GM18508 (cell line): ENCODE measurements around the gene RAP1GAP.
"Not testable (repeated sequence)": the region's sequence is repeated elsewhere in the genome, so short reads cannot be mapped to it uniquely, and the experiment has no call there.

Experiments
- ATAC-seq: cut with Tn5 transposase; IDR thresholded peaks from one replicate; pipeline ENCODE4 v1.9.1; 2021; ENCODE audit warnings: moderate number of reproducible peaks; ENCODE audit not compliant: insufficient read depth, unreplicated experiment

RAP1GAP gene

DNA sequence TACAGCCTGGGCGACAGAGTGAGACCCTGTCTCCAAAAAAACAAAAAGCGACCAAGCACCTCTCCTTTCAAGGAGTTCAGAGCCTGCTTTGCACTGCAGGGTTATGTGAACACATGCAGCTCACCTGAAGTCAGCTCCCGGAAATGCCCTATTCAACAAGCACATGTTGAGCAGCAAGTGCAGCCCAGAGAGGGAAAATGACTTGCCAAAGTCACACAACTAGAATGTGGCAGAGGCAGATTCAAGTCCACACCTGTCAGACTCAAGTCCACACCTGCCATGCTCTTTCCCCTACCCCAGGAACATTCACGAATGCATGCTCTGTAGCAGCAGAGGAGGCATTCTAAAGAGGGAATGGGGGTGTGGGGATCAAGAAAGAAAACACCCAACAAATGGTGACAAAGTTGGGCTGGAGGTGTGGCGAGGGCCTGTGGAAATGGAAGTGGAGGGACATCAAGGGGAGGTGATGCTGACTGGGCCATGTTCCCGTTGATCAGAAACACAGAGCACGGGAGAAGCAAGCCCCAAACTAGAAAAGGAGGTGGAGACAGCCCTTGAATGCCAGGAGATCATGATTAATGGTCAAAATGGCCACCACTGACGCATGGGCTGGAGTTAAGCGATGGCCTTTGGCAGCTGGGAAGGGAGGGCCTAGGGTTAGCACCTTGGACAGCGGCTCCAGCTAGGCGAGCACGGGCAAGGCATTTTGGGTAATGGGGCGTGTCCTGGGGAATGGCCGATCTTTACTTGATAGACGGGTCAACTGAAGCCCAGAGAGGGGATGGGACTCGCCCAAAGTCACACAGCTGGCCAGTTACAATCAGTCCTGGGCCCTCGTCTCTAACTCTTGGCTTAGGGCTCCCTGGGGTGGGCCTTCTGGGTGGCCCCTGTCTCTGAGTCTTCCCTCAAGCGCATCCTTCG is 21.5 kb downstream of the RAP1GAP start:
- no peak for ATAC-seq

DNA sequence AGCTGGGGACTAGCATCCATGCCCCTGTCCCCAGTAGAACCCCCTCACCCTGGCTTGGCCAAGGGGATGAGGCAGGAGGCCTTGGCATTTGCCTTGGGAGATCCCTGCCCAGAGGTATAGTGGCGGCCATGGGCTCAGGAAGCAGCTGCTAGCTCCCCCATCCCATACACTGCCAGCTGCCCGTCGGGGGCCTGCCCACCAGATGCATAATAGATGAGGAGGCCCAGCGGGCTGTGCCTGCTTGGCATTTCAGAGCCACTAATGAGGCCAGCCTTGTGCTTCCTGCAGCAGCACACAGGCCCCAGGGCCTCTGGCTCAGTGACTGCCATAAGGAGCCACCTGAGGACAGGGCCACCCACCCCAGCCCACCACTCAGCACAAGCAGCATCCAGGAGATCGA is 23.6 kb downstream of the RAP1GAP start:
- ATAC-seq = no peak

DNA sequence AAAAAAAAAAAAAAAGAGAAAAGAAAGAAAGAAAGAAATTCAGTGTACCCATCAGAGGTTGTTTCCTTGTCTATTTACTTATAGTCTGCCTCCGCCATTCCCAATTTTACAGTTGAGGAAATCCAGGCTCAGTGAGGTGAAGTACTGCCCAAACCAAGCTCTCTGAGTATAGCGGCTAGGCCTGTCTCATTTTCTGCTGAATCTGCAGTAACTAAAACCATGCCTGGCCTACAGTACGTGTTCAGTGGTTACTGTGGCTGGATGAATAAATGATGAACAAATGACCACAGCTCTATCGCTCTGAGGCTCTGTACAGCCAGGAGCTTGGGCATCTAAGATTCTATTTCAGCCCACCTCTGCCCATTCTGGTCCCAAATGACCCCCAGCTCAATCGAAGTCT is 24.3 kb downstream of the RAP1GAP start:
- ATAC-seq = no peak

- no peak for ATAC-seq
Observed at GRCh38 chr1:21644348-21644747, 24.8 kb downstream of the RAP1GAP start.

DNA sequence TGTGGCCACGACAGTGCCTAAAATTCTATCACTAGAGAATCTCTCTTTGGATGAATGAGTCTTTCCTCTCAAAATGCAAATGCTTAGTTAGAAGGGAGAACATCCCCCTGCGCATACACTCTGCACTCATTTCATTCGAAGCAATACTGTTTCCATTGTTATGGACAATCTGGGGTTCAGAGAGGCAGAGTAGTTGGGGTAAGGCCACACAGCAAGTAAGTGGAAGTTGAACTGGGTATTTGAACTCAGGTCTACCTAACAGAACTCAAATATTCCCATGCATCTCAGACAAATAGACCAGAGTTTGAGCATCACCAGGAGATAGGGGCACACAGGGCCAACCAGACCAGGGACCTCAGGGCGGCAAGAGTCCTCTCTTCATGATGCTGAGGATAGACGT is 25.5 kb downstream of the RAP1GAP start:
- no peak for ATAC-seq

DNA sequence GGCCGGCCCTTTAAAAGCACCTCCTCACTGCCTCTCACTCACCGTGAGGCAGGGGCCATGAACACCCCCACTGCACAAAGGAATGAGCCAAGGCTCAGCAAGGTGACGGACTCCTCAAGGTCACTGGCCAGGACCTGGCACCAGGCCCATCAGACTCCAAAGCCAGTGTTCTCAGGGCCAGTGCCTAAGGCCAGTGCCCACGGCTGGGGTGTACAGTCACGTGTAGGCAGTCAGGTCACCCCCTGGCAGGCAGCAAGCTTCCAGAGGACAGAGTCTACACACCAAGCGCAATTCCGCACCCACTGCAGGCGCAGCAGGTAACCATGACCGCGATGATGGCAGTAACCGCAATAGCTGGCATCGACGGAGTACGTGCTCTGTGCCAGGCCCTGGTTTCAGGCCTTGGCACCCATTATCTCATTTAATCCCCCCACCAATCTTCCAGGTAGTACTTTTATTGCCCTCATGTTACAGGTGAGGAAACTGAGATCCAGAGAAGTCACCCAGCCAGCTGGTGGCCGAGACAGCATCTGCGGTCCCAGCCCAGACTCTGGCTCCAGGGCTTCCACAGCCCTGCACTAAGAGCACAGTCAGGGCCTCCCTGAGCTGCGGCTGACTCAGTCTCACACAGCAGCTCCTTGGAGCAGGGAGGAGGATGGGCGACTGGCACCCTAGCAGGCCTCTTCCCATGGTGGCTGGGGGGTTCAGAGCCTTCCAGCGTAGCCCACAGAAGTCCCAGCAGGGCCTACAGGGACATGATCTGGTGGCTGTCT is 27.0 kb downstream of the RAP1GAP start:
- ATAC-seq = no peak

DNA sequence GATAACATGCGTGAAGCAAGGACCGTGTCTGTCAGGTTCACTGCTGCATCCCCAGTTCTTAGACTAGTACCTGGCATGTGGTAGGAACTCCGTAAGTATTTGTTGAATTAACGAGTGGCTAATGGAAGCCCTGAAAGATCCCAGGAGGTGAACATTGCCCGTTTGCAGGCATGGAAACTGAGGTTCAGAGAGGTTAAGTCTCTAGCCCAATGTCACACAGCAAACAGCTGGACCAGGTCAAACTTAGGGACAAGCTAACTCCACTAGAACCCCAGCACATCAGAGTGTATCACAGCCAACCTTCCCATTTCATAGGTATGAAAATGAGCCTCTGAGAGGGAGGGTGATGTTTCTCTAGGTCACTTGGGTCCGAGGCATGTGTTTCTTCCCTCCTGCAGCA is 27.6 kb downstream of the RAP1GAP start:
- ATAC-seq = no peak

GRCh38 chr1:21641076-21641475 is 28.1 kb downstream of the RAP1GAP start:
- no peak for ATAC-seq

DNA sequence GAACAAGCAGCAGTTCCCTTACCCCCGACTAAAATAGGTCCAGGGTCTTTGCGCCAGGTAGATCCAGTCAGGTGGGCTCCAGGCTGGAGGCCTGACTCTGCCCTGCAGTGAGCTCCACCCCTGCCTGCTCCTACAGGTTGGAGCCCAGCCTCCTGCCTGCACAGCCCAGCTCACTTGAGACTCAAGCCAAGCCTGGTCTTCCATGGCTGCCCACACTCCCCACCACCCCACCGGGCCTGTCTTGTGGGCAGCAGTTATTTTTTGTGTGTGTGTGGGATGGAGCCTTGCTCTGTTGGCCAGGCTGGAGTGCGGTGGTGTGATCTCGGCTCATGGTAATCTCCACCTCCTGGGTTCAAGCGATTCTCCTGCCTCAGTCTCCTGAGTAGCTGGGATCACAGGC is 28.5 kb downstream of the RAP1GAP start:
- ATAC-seq = no peak

DNA sequence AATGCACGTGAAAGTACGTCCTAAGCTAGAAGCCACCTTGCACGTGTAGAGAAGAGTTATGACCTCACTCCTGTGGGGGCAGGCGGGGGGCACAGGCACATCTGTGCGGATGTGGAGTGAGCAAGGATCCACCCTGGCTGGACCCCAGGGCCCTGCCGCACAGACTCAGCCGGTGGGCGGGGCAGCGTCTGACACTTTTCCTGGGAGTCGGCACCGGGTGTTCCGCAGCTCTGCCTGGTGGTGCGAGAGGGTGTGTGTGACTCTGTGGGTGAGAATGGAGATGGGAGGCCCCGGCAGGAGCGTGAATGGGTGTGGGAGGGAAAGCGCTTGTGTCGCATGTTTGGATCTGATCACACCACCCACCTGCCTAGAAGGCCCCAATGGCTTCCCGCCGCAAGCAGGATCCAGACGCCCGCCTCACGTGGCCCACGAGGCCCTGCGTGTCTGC is 29.5 kb downstream of the RAP1GAP start:
- ATAC-seq = no peak

- no peak for ATAC-seq
Observed at GRCh38 chr1:21638531-21639341, 30.4 kb downstream of the RAP1GAP start.

DNA sequence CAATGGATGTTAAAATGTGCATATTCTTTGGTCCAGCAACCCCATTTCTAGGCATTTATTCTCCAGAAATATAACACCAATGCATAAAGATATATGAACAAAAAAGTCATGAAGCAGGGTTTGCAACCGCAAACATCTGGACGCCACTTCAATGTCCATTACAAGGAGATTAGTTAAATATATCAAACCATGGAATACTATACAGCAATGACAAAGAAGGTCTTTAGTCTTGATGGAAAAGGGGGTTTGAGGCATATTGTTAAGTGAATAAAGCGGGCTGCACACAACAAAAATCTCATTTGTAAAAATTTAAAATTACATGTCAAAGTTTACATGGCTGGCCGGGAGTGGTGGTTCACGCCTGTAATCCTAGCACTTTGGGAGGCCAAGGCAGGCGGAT is 31.6 kb downstream of the RAP1GAP start:
- ATAC-seq = no peak

- no peak for ATAC-seq
Observed at GRCh38 chr1:21636029-21636428, 33.1 kb downstream of the RAP1GAP start.

- no peak for ATAC-seq
Observed at GRCh38 chr1:21634806-21635535, 34.2 kb downstream of the RAP1GAP start.

- no peak for ATAC-seq
Observed at GRCh38 chr1:21633992-21634805, 35.0 kb downstream of the RAP1GAP start.

DNA sequence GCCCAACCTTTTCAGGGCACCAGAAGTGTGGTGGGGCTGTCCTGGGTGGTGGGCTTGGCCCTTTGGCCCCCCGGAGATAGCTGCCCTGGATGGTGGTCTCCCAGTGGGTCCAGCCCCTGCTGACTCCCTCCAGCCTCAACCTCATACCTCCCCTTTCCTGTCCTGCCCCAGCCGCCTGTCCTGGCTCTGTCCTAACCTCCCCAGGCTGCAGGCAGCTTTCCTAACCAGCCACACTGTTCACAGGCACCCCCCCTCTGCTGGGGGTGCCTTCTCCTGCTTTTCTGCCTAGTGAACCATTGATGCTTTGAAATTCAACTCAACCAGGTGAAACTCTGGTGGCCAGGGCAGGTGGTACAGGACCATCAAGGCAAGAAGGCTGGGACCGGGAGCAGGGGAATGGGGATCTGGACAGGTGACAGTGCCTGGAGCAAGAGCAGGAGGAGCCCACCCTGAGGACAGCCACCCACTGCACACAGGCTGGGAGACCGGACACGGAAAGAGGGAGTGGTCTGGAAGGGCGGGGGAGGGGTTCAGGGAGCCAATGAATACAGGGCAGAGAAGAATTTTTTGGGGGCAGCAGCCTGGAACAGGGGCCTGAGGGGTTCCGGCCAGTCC is 35.9 kb downstream of the RAP1GAP start:
- no peak for ATAC-seq

- ATAC-seq = no peak
Observed at GRCh38 chr1:21631944-21632887, 36.9 kb downstream of the RAP1GAP start.

GRCh38 chr1:21631590-21631943 is 37.6 kb downstream of the RAP1GAP start:
- ATAC-seq = not testable (repeated sequence)
